Hepatocyte (in vitro differentiated cells): ENCODE data around the gene NXT1. TPM values are rescaled to one million over a fixed set of nuclear protein-coding genes. Genes with fewer than 3 reads are reported as not detected.

ENCODE experiments used
- DNase-seq: peaks from one replicate; pipeline ENCODE4 v3.0.0-alpha.2; 2016; ENCODE audit warnings: low spot score
- H2AFZ ChIP-seq: fragments of 200-600 bp; sonication (generic); 2 replicates; pipeline ENCODE4 v1.6.0; 2016; ENCODE audit warnings: antibody characterized with exemption, mild to moderate bottlenecking
- H3K27ac ChIP-seq: fragments of 200-600 bp; sonication (generic); 2 replicates; pipeline ENCODE4 v1.5.1; 2016; ENCODE audit warnings: mild to moderate bottlenecking
- H3K27me3 ChIP-seq: fragments of 200-600 bp; sonication (generic); 2 replicates; pipeline ENCODE4 v1.6.1; 2016
- H3K36me3 ChIP-seq: fragments of 200-600 bp; sonication (generic); replicated peaks from 2 replicates; pipeline ENCODE4 v1.5.1; 2016; ENCODE audit warnings: low read depth; ENCODE audit not compliant: insufficient read depth
- H3K4me1 ChIP-seq: fragments of 200-600 bp; sonication (generic); 2 replicates; pipeline ENCODE4 v1.5.1; 2016; ENCODE audit warnings: mild to moderate bottlenecking, moderate library complexity; ENCODE audit not compliant: insufficient read depth
- H3K4me2 ChIP-seq: fragments of 200-600 bp; sonication (generic); 2 replicates; pipeline ENCODE4 v1.6.0; 2016
- H3K4me3 ChIP-seq: fragments of 200-600 bp; sonication (generic); 2 replicates; pipeline ENCODE4 v1.5.1; 2016; ENCODE audit warnings: mild to moderate bottlenecking
- H3K79me2 ChIP-seq: fragments of 200-600 bp; sonication (generic); 2 replicates; pipeline ENCODE4 v1.6.0; 2017; ENCODE audit warnings: mild to moderate bottlenecking
- H3K9me2 ChIP-seq: fragments of 200-600 bp; sonication (generic); replicated peaks from 2 replicates; pipeline ENCODE4 v1.6.0; 2017; ENCODE audit warnings: mild to moderate bottlenecking; ENCODE audit not compliant: insufficient read depth
- H3K9me3 ChIP-seq: fragments of 200-600 bp; sonication (generic); 2 replicates; pipeline ENCODE4 v1.5.1; 2016; ENCODE audit warnings: low read depth, mild to moderate bottlenecking
- H4K20me1 ChIP-seq: fragments of 200-600 bp; sonication (generic); 2 replicates; pipeline ENCODE4 v1.6.0; 2016; ENCODE audit warnings: mild to moderate bottlenecking; ENCODE audit not compliant: insufficient read depth, poor library complexity, severe bottlenecking
- CTCF ChIP-seq: fragments of 200-600 bp; sonication (generic); IDR thresholded peaks from 2 replicates; pipeline ENCODE4 v1.5.1; 2016; ENCODE audit warnings: antibody characterized with exemption, mild to moderate bottlenecking; ENCODE audit not compliant: poor library complexity
- EZH2 ChIP-seq: fragments of 200-600 bp; sonication (generic); IDR thresholded peaks from 2 replicates; pipeline ENCODE4 v1.6.1; 2016; ENCODE audit warnings: antibody characterized with exemption, mild to moderate bottlenecking, borderline replicate concordance
- EZH2phosphoT487 ChIP-seq: fragments of 200-600 bp; sonication (generic); IDR thresholded peaks from one replicate; pipeline ENCODE4 v1.6.1; 2018; ENCODE audit warnings: antibody characterized with exemption, mild to moderate bottlenecking, low read depth, moderate library complexity; ENCODE audit not compliant: unreplicated experiment, severe bottlenecking
- WGBS: methylation state at CpG from one replicate; pipeline ENCODE4 v1.1.6; 2016; ENCODE audit warnings: low lambda C conversion rate; ENCODE audit errors: missing lambda C conversion rate; 5-methylcytosine and 5-hydroxymethylcytosine counted together
- polyA plus RNA-seq: library from polyadenylated mRNA; unstranded; fragments of >200 nt; fragmentation: Nextera tagmentation; extraction: Ambion mirVana; gene quantifications from 2 replicates; pipeline ENCODE4 v1.2.1, GENCODE V29; 2016
- total RNA-seq: library from RNA; depleted of rRNA; stranded (reverse); fragments of >200 nt; gene quantifications from 2 replicates; pipeline ENCODE4 v1.2.3, GENCODE V29; 2014

Gene NXT1
- total and polyA plus RNA-seq, 2 experiments from 2014 or later: 29.7 to 36.3 TPM

GRCh38 chr20:23374441-23374840 is 23.9 kb downstream of the NXT1 start:
- Histone ChIP-seq H3K4me1 (no peaks in the 10 kb centered on the region), H3K4me3 (no peak overlapping the region), H3K27ac (no peak overlapping the region), H4K20me1 (no peaks in the 10 kb centered on the region), H3K27me3 (no peaks in the 10 kb centered on the region), H3K9me2 (no peaks in the 10 kb centered on the region), H3K79me2 (no peaks in the 10 kb centered on the region), H2AFZ (no peak overlapping the region), H3K36me3 (no peaks in the 10 kb centered on the region), H3K4me2 (no peak overlapping the region), H3K9me3 (no peaks in the 10 kb centered on the region)
- 96% methylated on average over 5 of the region's 5 CpGs for WGBS
- no peak for TF ChIP-seq EZH2
- TF ChIP-seq EZH2phosphoT487: no peak
- TF ChIP-seq CTCF: no peak
- no peak for DNase-seq

GRCh38 chr20:23375827-23376226 is 25.2 kb downstream of the NXT1 start:
- H3K79me2 ChIP-seq: no peaks in the 10 kb centered on the region
- H3K27me3 ChIP-seq: no peaks in the 10 kb centered on the region
- no peak overlapping the region for H3K4me3 ChIP-seq
- no peak overlapping the region for H3K4me2 ChIP-seq
- H2AFZ ChIP-seq: no peak overlapping the region
- H4K20me1 ChIP-seq: no peaks in the 10 kb centered on the region
- no peak for DNase-seq
- H3K9me3 ChIP-seq: no peaks in the 10 kb centered on the region
- H3K9me2 ChIP-seq: no peaks in the 10 kb centered on the region
- TF ChIP-seq EZH2: no peak
- no peak for TF ChIP-seq EZH2phosphoT487
- TF ChIP-seq CTCF: no peak
- WGBS: 97% methylated on average over 5 of the region's 5 CpGs
- H3K36me3 ChIP-seq: no peaks in the 10 kb centered on the region
- H3K27ac ChIP-seq: no peak overlapping the region
- no peaks in the 10 kb centered on the region for H3K4me1 ChIP-seq

- no peaks in the 10 kb centered on the region for H3K4me1 ChIP-seq
- H3K4me2 ChIP-seq: no peak overlapping the region
- H3K9me2 ChIP-seq: no peaks in the 10 kb centered on the region
- no peaks in the 10 kb centered on the region for H3K36me3 ChIP-seq
- no peak overlapping the region for H3K27ac ChIP-seq
- no peak overlapping the region for H3K4me3 ChIP-seq
- H3K79me2 ChIP-seq: peaks cover 4% of the 10 kb centered on the region
- H4K20me1 ChIP-seq: no peaks in the 10 kb centered on the region
- TF ChIP-seq EZH2phosphoT487 (no peak), EZH2 (no peak), CTCF (no peak)
- no peaks in the 10 kb centered on the region for H3K9me3 ChIP-seq
- DNase-seq: no peak
- no peak overlapping the region for H2AFZ ChIP-seq
- H3K27me3 ChIP-seq: no peaks in the 10 kb centered on the region
Observed at GRCh38 chr20:23379772-23380171, 29.2 kb downstream of the NXT1 start.

GRCh38 chr20:23381876-23382275 is 31.3 kb downstream of the NXT1 start:
- no peak overlapping the region for H3K27ac ChIP-seq
- no peaks in the 10 kb centered on the region for H3K9me2 ChIP-seq
- H3K4me1 ChIP-seq: no peaks in the 10 kb centered on the region
- H2AFZ ChIP-seq: no peak overlapping the region
- no peaks in the 10 kb centered on the region for H3K27me3 ChIP-seq
- no peaks in the 10 kb centered on the region for H4K20me1 ChIP-seq
- TF ChIP-seq CTCF (no peak), EZH2 (no peak), EZH2phosphoT487 (no peak)
- no peak overlapping the region for H3K4me2 ChIP-seq
- no peaks in the 10 kb centered on the region for H3K36me3 ChIP-seq
- DNase-seq: no peak
- no peak overlapping the region for H3K4me3 ChIP-seq
- peaks cover 10% of the 10 kb centered on the region for H3K79me2 ChIP-seq
- no peaks in the 10 kb centered on the region for H3K9me3 ChIP-seq
